Uterus (tissue), 4 donors: Measurements from ENCODE around the gene SEMA4G. TPM values are rescaled to one million over a fixed set of nuclear protein-coding genes. Genes with fewer than 3 reads are reported as not detected.

ENCODE experiments used
- DNase-seq, 2 donors: peaks; one replicate each; pipeline ENCODE4 v3.0.0-alpha.2; 2019 to 2020
- H3K27ac ChIP-seq, 2 donors: fragments of 200-600 bp; sonication (generic); 1 replicate in 1 of 2; 2 replicates in 1 of 2; pipeline ENCODE4 v1.5.1; 2016 to 2018
- H3K27me3 ChIP-seq, 2 donors: fragments of 200-600 bp; sonication (generic); one replicate each; pipeline ENCODE4 v1.5.1; 2018 to 2019; ENCODE audit warnings: control low read depth in 1 of 2
- H3K36me3 ChIP-seq, 2 donors: fragments of 200-600 bp; sonication (generic); one replicate each; pipeline ENCODE4 v1.5.1; 2019; ENCODE audit warnings: control low read depth in 1 of 2
- H3K4me1 ChIP-seq, 2 donors: fragments of 200-600 bp; sonication (generic); one replicate each; pipeline ENCODE4 v1.5.1; 2018 to 2019; ENCODE audit warnings: control low read depth in 1 of 2
- H3K4me3 ChIP-seq, 2 donors: fragments of 200-600 bp; sonication (generic); 1 replicate in 1 of 2; 2 replicates in 1 of 2; pipeline ENCODE4 v1.5.1; 2018 to 2019; ENCODE audit warnings: mild to moderate bottlenecking in 1 of 2
- H3K9me3 ChIP-seq, 2 donors: fragments of 200-600 bp; sonication (generic); one replicate each; pipeline ENCODE4 v1.5.1; 2019; ENCODE audit warnings: control low read depth in 1 of 2
- CTCF ChIP-seq, 4 experiments: fragments of 200-600 bp in 2 of 4; fragments of 450-650 bp in 2 of 4; sonication (generic) in 2 of 4; IDR thresholded peaks; one replicate each; pipeline ENCODE4 v1.5.1; 2016 to 2019; ENCODE audit warnings: antibody characterized with exemption in 4 of 4, mild to moderate bottlenecking in 2 of 4, moderate library complexity in 1 of 4
- POLR2A ChIP-seq, 2 donors: fragments of 450-650 bp; IDR thresholded peaks; one replicate each; pipeline ENCODE4 v1.6.1; 2016; ENCODE audit warnings: antibody characterized with exemption in 2 of 2, mild to moderate bottlenecking in 1 of 2, moderate library complexity in 1 of 2
- intact Hi-C: fragments of 100-400 bp; cut with DNase I; formaldehyde crosslinking; loops from one replicate; pipeline ENCODE4 v1.15.1; 2023; ENCODE audit warnings: low total_unique reads
- total RNA-seq, 4 donors: library from RNA; depleted of rRNA in 3 of 4; stranded (reverse); fragments of >200 nt in 3 of 4; gene quantifications; one replicate each; pipeline versions ENCODE4 v1.1.0 to v1.2.4, GENCODE V29; 2014 to 2023
- donor health status: DM: yes; HTN: yes; CAD: no.

Gene SEMA4G
- total RNA-seq, 4 donors from 2014 or later, result 2.6 to 10.3 (median 4.2) TPM

DNA sequence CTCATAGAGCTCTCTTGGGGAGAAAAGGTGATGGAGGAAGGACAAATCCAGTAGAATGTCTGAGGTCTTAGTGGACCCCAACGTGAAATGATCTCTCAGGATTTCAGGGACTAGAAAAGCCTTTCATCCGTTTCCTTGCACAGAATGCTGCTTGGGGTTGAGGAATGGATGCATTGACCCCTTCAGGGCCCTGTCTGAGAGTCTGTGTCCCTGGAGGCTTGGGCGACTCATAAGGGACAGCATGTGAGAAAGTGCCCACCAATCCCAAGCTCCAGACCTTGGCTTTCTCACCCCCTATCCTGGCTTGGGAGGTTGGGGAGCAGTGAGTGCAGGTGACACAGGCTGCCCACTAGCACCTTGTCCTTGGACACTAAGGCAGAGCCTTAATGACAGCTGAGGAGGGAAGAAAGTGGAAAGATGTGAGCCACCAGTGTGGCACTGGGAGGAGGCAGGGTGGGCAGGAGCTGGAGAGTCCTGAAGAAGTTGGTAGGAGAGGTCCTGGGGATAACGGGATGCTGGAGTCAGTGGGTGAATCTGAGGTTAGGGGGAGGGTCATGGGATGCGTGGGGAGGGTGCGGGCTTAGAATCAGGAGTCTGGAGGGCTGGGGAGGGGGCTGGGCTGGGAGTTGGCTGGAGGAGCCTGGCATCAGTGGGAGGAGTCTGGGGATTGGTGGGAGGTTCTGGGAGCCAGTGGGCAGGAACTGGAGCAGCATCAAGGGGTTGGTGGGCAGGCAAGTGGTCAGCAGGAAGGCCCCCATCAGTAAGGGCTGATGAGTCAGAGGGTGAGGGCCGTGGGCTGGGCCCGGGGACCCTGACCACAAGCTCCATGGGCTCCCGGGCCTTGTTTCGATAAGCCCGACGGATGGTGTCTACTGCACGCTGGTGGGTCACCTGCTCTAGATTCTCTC lies 38.9 kb downstream of the SEMA4G start:
- H3K4me1 ChIP-seq, result peaks cover 4 to 6% of the 10 kb centered on the region in 2 donors
- no peaks in the 10 kb centered on the region for H3K36me3 ChIP-seq
- H3K27me3 ChIP-seq, result no peaks in the 10 kb centered on the region
- peak overlapping the region; percentile 61 to 71 for H3K27ac ChIP-seq
- no peak for DNase-seq
- no peak for TF ChIP-seq CTCF (IDR thresholded peaks at IDR 0.05)
- no peak for TF ChIP-seq POLR2A (IDR thresholded peaks at IDR 0.05)
- intact Hi-C loops, result no loop called here
- no peak overlapping the region for H3K4me3 ChIP-seq
- no peaks in the 10 kb centered on the region for H3K9me3 ChIP-seq

- Histone ChIP-seq H3K9me3 (no peaks in the 10 kb centered on the region), H3K27me3 (no peaks in the 10 kb centered on the region), H3K4me1 (peaks cover 4 to 6% of the 10 kb centered on the region in 2 donors), H3K4me3 (no peak overlapping the region), H3K36me3 (no peaks in the 10 kb centered on the region), H3K27ac (peak overlapping the region in 1 of 2 donors; percentile 61)
- intact Hi-C loops, result no loop called here
- TF ChIP-seq POLR2A (IDR thresholded peaks at IDR 0.05) (no peak), CTCF (IDR thresholded peaks at IDR 0.05) (no peak)
- no peak for DNase-seq
Measured at GRCh38 chr10:101008823-101009423, 39.6 kb downstream of the SEMA4G start.

GRCh38 chr10:101010329-101010728 lies 41.0 kb downstream of the SEMA4G start:
- intact Hi-C loops, result no loop called here
- TF ChIP-seq CTCF (IDR thresholded peaks at IDR 0.05) (no peak), POLR2A (IDR thresholded peaks at IDR 0.05) (no peak)
- Histone ChIP-seq H3K9me3 (no peaks in the 10 kb centered on the region), H3K27ac (no peak overlapping the region), H3K36me3 (no peaks in the 10 kb centered on the region), H3K27me3 (no peaks in the 10 kb centered on the region), H3K4me1 (peaks cover 4 to 6% of the 10 kb centered on the region in 2 donors), H3K4me3 (no peak overlapping the region)
- DNase-seq, result no peak

GRCh38 chr10:101011517-101012423 lies 42.5 kb downstream of the SEMA4G start:
- H3K27ac ChIP-seq, result peak overlapping the region; percentile 13 to 60
- intact Hi-C loops, result no loop called here
- no peaks in the 10 kb centered on the region for H3K27me3 ChIP-seq
- H3K4me3 ChIP-seq, result no peak overlapping the region
- no peaks in the 10 kb centered on the region for H3K9me3 ChIP-seq
- no peaks in the 10 kb centered on the region for H3K36me3 ChIP-seq
- peaks cover 4 to 6% of the 10 kb centered on the region in 2 donors for H3K4me1 ChIP-seq
- TF ChIP-seq POLR2A (IDR thresholded peaks at IDR 0.05) (no peak), CTCF (IDR thresholded peaks at IDR 0.05) (no peak)
- no peak for DNase-seq
